Esophagus muscularis mucosa (tissue), 4 donors: ENCODE results near the gene CTDSPL. TPM values are rescaled to one million over a fixed set of nuclear protein-coding genes. Genes with fewer than 3 reads are reported as not detected.
A peak's percentile ranks its signal among the peaks of the same experiment; 100 is the strongest.

ENCODE experiments used
- DNase-seq: peaks from one replicate; pipeline ENCODE4 v3.0.0-alpha.2; 2017; ENCODE audit errors: extremely low spot score
- H3K27ac ChIP-seq, 4 donors: fragments of 200-600 bp; sonication (generic); replicated peaks in 1 of 4; 1 replicate in 3 of 4; 2 replicates in 1 of 4; pipeline ENCODE4 v1.5.1; 2016 to 2019; ENCODE audit warnings: mild to moderate bottlenecking in 1 of 4
- H3K27me3 ChIP-seq, 4 donors: fragments of 200-600 bp; sonication (generic); one replicate each; pipeline versions ENCODE4 v1.5.1 to v1.6.0; 2016 to 2019
- H3K36me3 ChIP-seq, 4 donors: fragments of 200-600 bp; sonication (generic); one replicate each; pipeline ENCODE4 v1.5.1; 2016 to 2019
- H3K4me1 ChIP-seq, 4 donors: fragments of 200-600 bp; sonication (generic); one replicate each; pipeline ENCODE4 v1.5.1; 2016 to 2019
- H3K4me3 ChIP-seq, 4 donors: fragments of 200-600 bp; sonication (generic); 1 replicate in 2 of 4; 2 replicates in 2 of 4; pipeline ENCODE4 v1.5.1; 2016 to 2019; ENCODE audit warnings: mild to moderate bottlenecking in 4 of 4, moderate library complexity in 1 of 4
- H3K9me3 ChIP-seq, 4 donors: fragments of 200-600 bp; sonication (generic); 1 replicate in 3 of 4; 2 replicates in 1 of 4; pipeline ENCODE4 v1.5.1; 2016 to 2019
- CTCF ChIP-seq, 3 experiments: fragments of 200-600 bp in 2 of 3; fragments of 450-650 bp in 1 of 3; sonication (generic) in 2 of 3; IDR thresholded peaks; one replicate each; pipeline ENCODE4 v1.5.1; 2017 to 2019; ENCODE audit warnings: antibody characterized with exemption in 3 of 3, mild to moderate bottlenecking in 2 of 3, moderate library complexity in 1 of 3
- EP300 ChIP-seq: sonication (generic); formaldehyde crosslinking; IDR thresholded peaks from one replicate; pipeline ENCODE4 v1.6.1; 2017; ENCODE audit warnings: antibody characterized with exemption
- POLR2A ChIP-seq: fragments of 450-650 bp; IDR thresholded peaks from one replicate; pipeline ENCODE4 v1.6.1; 2017; ENCODE audit warnings: antibody characterized with exemption, moderate library complexity, mild to moderate bottlenecking, low read depth
- POLR2AphosphoS5 ChIP-seq, 2 donors: sonication (generic); formaldehyde crosslinking; IDR thresholded peaks; one replicate each; pipeline ENCODE4 v1.6.1; 2017; ENCODE audit warnings: antibody characterized with exemption in 2 of 2
- WGBS: methylation state at CpG from one replicate; pipeline ENCODE4 v1.1.5; 2018; 5-methylcytosine and 5-hydroxymethylcytosine counted together
- intact Hi-C: fragments of 100-400 bp; cut with DNase I; formaldehyde crosslinking; loops from one replicate; pipeline ENCODE4 v1.15.1; 2023
- total RNA-seq, 4 donors: library from RNA; depleted of rRNA; stranded (reverse); fragments of >200 nt; gene quantifications; one replicate each; pipeline versions ENCODE4 v1.1.0 to v1.2.1, GENCODE V29; 2016

Gene CTDSPL
- total RNA-seq, 4 donors from 2014 or later, result 39.9 to 60.6 (median 54.6) TPM

DNA sequence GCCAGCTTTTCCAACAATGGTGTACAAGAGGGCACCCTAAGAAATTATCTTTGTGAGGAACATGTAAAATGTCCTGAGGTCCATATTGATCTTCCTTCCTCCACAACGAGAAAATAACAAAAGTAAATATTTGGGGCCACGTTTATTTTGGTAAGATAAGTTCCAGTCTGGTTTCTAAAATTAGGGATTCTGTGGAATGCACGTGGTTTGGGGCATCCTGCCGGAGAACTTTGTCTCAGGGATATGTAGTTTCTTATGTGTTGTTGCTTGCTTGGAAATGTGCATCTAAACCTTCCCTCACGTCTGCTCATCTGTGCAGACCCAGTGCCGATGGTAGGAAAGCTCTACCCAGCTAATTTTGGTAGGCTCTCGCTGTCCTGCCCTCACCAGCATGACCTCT is 62.8 kb downstream of the CTDSPL start:
- peak; percentile 89 for DNase-seq
- intact Hi-C loops, result no loop called here
- Histone ChIP-seq H3K9me3 (no peaks in the 10 kb centered on the region), H3K27me3 (no peaks in the 10 kb centered on the region), H3K4me1 (peaks cover 37 to 64% (median 49%) of the 10 kb centered on the region in 4 donors), H3K27ac (peak overlapping the region in 3 of 4 donors; percentile 64 to 72 (median 69)), H3K4me3 (no peak overlapping the region), H3K36me3 (no peaks in the 10 kb centered on the region)
- WGBS, result 75% methylated on average over 7 of the region's 7 CpGs
- TF ChIP-seq POLR2AphosphoS5 (IDR thresholded peaks at IDR 0.05), result no peak
- TF ChIP-seq EP300, result no peak
- TF ChIP-seq POLR2A, result no peak
- no peak for TF ChIP-seq CTCF (IDR thresholded peaks at IDR 0.05)

- H3K27me3 ChIP-seq, result no peaks in the 10 kb centered on the region
- TF ChIP-seq POLR2AphosphoS5 (IDR thresholded peaks at IDR 0.05) (no peak), EP300 (no peak), CTCF (IDR thresholded peaks at IDR 0.05) (no peak), POLR2A (no peak)
- intact Hi-C loops, result no loop called here
- no peaks in the 10 kb centered on the region for H3K9me3 ChIP-seq
- peaks cover 37 to 59% (median 48%) of the 10 kb centered on the region in 4 donors for H3K4me1 ChIP-seq
- peak overlapping the region in 2 of 4 donors; percentile 64 to 72 for H3K27ac ChIP-seq
- DNase-seq, result peak; percentile 84
- no peaks in the 10 kb centered on the region for H3K36me3 ChIP-seq
- no peak overlapping the region for H3K4me3 ChIP-seq
- WGBS, result 77% methylated on average over 2 of the region's 2 CpGs
Measured at GRCh38 chr3:37925157-37925556, 63.5 kb downstream of the CTDSPL start.

GRCh38 chr3:37926611-37927010 is 64.9 kb downstream of the CTDSPL start:
- Histone ChIP-seq H3K27me3 (no peaks in the 10 kb centered on the region), H3K4me1 (peaks cover 31 to 55% (median 47%) of the 10 kb centered on the region in 4 donors), H3K27ac (no peak overlapping the region), H3K9me3 (no peaks in the 10 kb centered on the region), H3K4me3 (no peak overlapping the region), H3K36me3 (no peaks in the 10 kb centered on the region)
- no peak for DNase-seq
- 96% methylated on average over 3 of the region's 3 CpGs for WGBS
- TF ChIP-seq POLR2A (no peak), CTCF (IDR thresholded peaks at IDR 0.05) (no peak)
- intact Hi-C loops, result no loop called here

DNA sequence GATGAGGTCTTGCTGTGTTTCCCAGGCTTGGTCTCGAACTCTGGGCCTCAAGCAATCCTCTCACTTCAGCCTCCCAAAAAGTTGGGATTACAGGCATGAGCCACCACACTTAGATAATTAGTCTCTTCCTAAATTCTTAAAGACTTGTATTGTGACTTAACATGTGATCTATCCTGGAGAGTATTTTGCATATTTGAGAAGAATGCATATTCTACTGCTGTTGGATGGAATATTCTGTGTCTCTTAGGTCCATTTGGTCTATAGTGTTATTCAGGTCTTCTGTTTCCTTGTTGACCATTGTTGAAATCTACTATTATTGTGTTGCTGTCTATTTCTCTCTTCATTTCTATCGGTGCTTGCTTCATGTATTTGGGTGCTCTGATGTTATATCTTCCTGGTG is 68.8 kb downstream of the CTDSPL start:
- H3K4me3 ChIP-seq, result no peak overlapping the region
- peaks cover 8 to 38% (median 31%) of the 10 kb centered on the region in 4 donors for H3K4me1 ChIP-seq
- no peak for TF ChIP-seq POLR2AphosphoS5 (IDR thresholded peaks at IDR 0.05)
- no peak for TF ChIP-seq CTCF (IDR thresholded peaks at IDR 0.05)
- no peak for TF ChIP-seq EP300
- H3K36me3 ChIP-seq, result no peaks in the 10 kb centered on the region
- H3K27me3 ChIP-seq, result no peaks in the 10 kb centered on the region
- H3K9me3 ChIP-seq, result no peaks in the 10 kb centered on the region
- H3K27ac ChIP-seq, result no peak overlapping the region
- intact Hi-C loops, result no loop called here
- WGBS, result 96% methylated on average over 2 of the region's 2 CpGs
- DNase-seq, result no peak

DNA sequence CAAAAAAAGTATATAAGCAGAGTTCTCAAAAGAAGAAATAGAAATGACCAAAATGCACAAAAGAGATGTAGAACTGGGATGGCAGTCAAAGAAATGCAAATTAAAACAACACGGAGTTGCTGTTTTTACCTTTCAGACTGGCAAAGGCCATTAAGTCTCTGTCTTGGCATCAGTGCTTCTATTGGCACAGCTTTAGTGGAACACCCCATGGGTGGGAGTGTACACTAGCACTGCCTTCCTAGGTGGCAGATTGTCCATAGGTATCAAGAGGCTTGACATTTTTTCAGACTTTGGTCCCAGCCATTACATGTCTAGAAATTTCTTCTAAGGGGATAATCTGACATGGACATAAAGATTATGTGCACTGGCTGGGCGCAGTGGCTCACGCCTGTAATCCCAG is 70.8 kb downstream of the CTDSPL start:
- no peaks in the 10 kb centered on the region for H3K9me3 ChIP-seq
- TF ChIP-seq POLR2A, result no peak
- no peak for TF ChIP-seq EP300
- TF ChIP-seq CTCF (IDR thresholded peaks at IDR 0.05), result no peak
- TF ChIP-seq POLR2AphosphoS5 (IDR thresholded peaks at IDR 0.05), result no peak
- no peaks in the 10 kb centered on the region for H3K36me3 ChIP-seq
- 90% methylated on average over 3 of the region's 3 CpGs for WGBS
- H3K4me1 ChIP-seq, result peaks cover 27 to 46% (median 43%) of the 10 kb centered on the region in 4 donors
- H3K27ac ChIP-seq, result no peak overlapping the region
- no peaks in the 10 kb centered on the region for H3K27me3 ChIP-seq
- intact Hi-C loops, result no loop called here
- no peak overlapping the region for H3K4me3 ChIP-seq
- DNase-seq, result peak; percentile 2
